Measurements from ENCODE around the gene STON2.

DNA sequence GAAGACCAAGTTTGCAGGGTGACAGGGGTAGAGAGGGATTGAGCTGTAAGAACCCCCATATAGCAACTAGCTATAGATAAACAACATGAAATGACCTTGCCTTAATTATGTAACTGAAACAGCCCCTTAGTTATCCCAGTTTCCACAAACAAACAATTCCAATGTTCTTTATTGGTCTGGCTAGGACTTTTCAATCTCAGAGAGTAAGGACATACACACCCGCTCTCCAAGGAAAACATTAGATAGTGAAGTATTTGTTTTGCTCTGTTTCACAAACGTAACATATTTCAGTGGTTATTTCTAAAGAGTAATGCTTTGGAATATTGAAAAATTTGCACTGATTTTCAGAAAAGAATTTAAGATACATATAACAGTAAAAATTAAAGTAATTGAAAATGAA is 127.8 kb downstream of the STON2 start:
- TF ChIP-seq POLR2A (IDR thresholded peaks at IDR 0.05; ENCODE audit: low read length) = no peak
- TF ChIP-seq GATA1 (IDR thresholded peaks at IDR 0.05; ENCODE audit: low read depth, low read length) = no peak
